Progenitor cell of endocrine pancreas (in vitro differentiated cells): ENCODE data around the gene IFI27L1. TPM values are rescaled to one million over a fixed set of nuclear protein-coding genes. Genes with fewer than 3 reads are reported as not detected.
A peak's percentile ranks its signal among the peaks of the same experiment; 100 is the strongest.

Experiments used
- DNase-seq: peaks from one replicate; pipeline ENCODE4 v3.0.0; 2021; ENCODE audit warnings: low spot score; ENCODE audit not compliant: unreplicated experiment
- H3K27ac Mint-ChIP-seq: 2 replicates; pipeline ENCODE4 v1.8.0; 2021; ENCODE audit warnings: mild to moderate bottlenecking, moderate library complexity, mixed read lengths
- H3K27me3 Mint-ChIP-seq: 2 replicates; pipeline ENCODE4 v1.8.0; 2021; ENCODE audit warnings: mixed read lengths
- H3K36me3 Mint-ChIP-seq: 2 replicates; pipeline ENCODE4 v1.8.0; 2022; ENCODE audit warnings: mixed read lengths; ENCODE audit not compliant: insufficient read depth
- H3K4me1 Mint-ChIP-seq: 2 replicates; pipeline ENCODE4 v1.8.0; 2021; ENCODE audit warnings: low read depth, mixed read lengths
- H3K4me3 Mint-ChIP-seq: 2 replicates; pipeline ENCODE4 v1.8.0; 2021; ENCODE audit warnings: low read depth, mild to moderate bottlenecking, moderate library complexity, mixed read lengths
- H3K9me3 Mint-ChIP-seq: 2 replicates; pipeline ENCODE4 v1.8.0; 2021; ENCODE audit warnings: low read depth, mixed read lengths
- CTCF ChIP-seq: fragments of 200-600 bp; sonication (generic); IDR thresholded peaks from one replicate; pipeline ENCODE4 v1.5.0; 2021; ENCODE audit warnings: antibody characterized with exemption, mild to moderate bottlenecking; ENCODE audit not compliant: unreplicated experiment
- total RNA-seq: library from RNA; stranded (reverse); gene quantifications from 2 replicates; pipeline ENCODE4 v1.2.1, GENCODE V29; 2021

IFI27L1 gene
- total RNA-seq, 1 donor from 2014 or later: 28.9 TPM

GRCh38 chr14:94050231-94050880 is 30.8 kb upstream of the IFI27L1 start:
- no peak overlapping the region for H3K4me3 Mint-ChIP-seq
- no peak overlapping the region for H3K27ac Mint-ChIP-seq

GRCh38 chr14:94051115-94051514 is 30.0 kb upstream of the IFI27L1 start:
- no peak for DNase-seq
- peak; percentile 56 for TF ChIP-seq CTCF

More at GRCh38 chr14:94050231-94050880, 30.8 kb upstream of the IFI27L1 start:
- DNase-seq: no peak
- H3K27me3 Mint-ChIP-seq: no peaks in the 10 kb centered on the region
- TF ChIP-seq CTCF: no peak
- H3K9me3 Mint-ChIP-seq: no peaks in the 10 kb centered on the region
- H3K36me3 Mint-ChIP-seq: peaks cover 20% of the 10 kb centered on the region
- H3K4me1 Mint-ChIP-seq: no peaks in the 10 kb centered on the region

GRCh38 chr14:94051779-94052178 is 29.3 kb upstream of the IFI27L1 start:
- Mint-ChIP-seq H3K36me3 (peaks cover 22% of the 10 kb centered on the region), H3K27me3 (no peaks in the 10 kb centered on the region), H3K4me3 (no peak overlapping the region), H3K9me3 (no peaks in the 10 kb centered on the region), H3K27ac (no peak overlapping the region), H3K4me1 (no peaks in the 10 kb centered on the region)
- no peak for DNase-seq
- no peak for TF ChIP-seq CTCF

More at GRCh38 chr14:94051115-94051514, 30.0 kb upstream of the IFI27L1 start:
- no peaks in the 10 kb centered on the region for H3K9me3 Mint-ChIP-seq
- no peaks in the 10 kb centered on the region for H3K4me1 Mint-ChIP-seq
- peaks cover 20% of the 10 kb centered on the region for H3K36me3 Mint-ChIP-seq
- no peak overlapping the region for H3K4me3 Mint-ChIP-seq
- no peaks in the 10 kb centered on the region for H3K27me3 Mint-ChIP-seq
- H3K27ac Mint-ChIP-seq: no peak overlapping the region

GRCh38 chr14:94052199-94052598 is 28.9 kb upstream of the IFI27L1 start:
- Mint-ChIP-seq H3K4me3 (no peak overlapping the region), H3K9me3 (no peaks in the 10 kb centered on the region), H3K27me3 (no peaks in the 10 kb centered on the region), H3K36me3 (peaks cover 22% of the 10 kb centered on the region), H3K27ac (no peak overlapping the region), H3K4me1 (no peaks in the 10 kb centered on the region)
- no peak for TF ChIP-seq CTCF
- DNase-seq: no peak

- TF ChIP-seq CTCF: no peak
- no peak for DNase-seq
- no peaks in the 10 kb centered on the region for H3K4me1 Mint-ChIP-seq
- no peaks in the 10 kb centered on the region for H3K27me3 Mint-ChIP-seq
- no peak overlapping the region for H3K27ac Mint-ChIP-seq
- no peak overlapping the region for H3K4me3 Mint-ChIP-seq
- no peaks in the 10 kb centered on the region for H3K9me3 Mint-ChIP-seq
- H3K36me3 Mint-ChIP-seq: peaks cover 22% of the 10 kb centered on the region
Measured at GRCh38 chr14:94052662-94053061, 28.4 kb upstream of the IFI27L1 start.
